GM20000 (cell line): ENCODE measurements around the gene SBF2.
"Not testable (repeated sequence)": the region's sequence is repeated elsewhere in the genome, so short reads cannot be mapped to it uniquely, and the experiment has no call there.

Source experiments
- DNase-seq: peaks from one replicate; pipeline ENCODE4 v3.0.0; 2012; ENCODE audit warnings: low spot score
- TF ChIP-seq, protein P1 (sequence below): IDR thresholded peaks from 2 replicates; pipeline ENCODE4 v1.5.1; 2012; ENCODE audit warnings: mild to moderate bottlenecking, control low read depth; ENCODE audit errors: extremely low read depth, missing control alignments

Gene SBF2

DNA sequence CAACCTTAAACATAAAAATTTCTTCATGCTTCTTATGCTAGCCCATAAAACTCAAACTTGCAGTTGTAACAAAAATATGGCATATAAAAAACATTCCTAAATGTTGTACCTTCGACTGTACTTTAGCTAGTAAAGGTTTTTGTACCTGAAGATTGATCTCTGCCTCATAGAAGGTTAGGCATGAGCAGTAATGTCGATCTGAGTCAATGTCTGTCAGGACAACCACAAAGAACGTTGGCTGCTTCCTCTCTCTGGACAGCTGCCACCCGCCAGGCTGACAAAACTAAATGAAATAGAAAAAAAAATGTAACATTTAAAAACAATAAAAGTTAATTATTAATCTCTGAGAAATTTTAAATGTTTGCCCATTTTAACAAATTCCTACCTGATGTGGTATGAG, 251.3 kb downstream of the SBF2 start:
- TF ChIP-seq, protein P1, sequence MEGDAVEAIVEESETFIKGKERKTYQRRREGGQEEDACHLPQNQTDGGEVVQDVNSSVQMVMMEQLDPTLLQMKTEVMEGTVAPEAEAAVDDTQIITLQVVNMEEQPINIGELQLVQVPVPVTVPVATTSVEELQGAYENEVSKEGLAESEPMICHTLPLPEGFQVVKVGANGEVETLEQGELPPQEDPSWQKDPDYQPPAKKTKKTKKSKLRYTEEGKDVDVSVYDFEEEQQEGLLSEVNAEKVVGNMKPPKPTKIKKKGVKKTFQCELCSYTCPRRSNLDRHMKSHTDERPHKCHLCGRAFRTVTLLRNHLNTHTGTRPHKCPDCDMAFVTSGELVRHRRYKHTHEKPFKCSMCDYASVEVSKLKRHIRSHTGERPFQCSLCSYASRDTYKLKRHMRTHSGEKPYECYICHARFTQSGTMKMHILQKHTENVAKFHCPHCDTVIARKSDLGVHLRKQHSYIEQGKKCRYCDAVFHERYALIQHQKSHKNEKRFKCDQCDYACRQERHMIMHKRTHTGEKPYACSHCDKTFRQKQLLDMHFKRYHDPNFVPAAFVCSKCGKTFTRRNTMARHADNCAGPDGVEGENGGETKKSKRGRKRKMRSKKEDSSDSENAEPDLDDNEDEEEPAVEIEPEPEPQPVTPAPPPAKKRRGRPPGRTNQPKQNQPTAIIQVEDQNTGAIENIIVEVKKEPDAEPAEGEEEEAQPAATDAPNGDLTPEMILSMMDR: no peak
- DNase-seq: no peak

DNA sequence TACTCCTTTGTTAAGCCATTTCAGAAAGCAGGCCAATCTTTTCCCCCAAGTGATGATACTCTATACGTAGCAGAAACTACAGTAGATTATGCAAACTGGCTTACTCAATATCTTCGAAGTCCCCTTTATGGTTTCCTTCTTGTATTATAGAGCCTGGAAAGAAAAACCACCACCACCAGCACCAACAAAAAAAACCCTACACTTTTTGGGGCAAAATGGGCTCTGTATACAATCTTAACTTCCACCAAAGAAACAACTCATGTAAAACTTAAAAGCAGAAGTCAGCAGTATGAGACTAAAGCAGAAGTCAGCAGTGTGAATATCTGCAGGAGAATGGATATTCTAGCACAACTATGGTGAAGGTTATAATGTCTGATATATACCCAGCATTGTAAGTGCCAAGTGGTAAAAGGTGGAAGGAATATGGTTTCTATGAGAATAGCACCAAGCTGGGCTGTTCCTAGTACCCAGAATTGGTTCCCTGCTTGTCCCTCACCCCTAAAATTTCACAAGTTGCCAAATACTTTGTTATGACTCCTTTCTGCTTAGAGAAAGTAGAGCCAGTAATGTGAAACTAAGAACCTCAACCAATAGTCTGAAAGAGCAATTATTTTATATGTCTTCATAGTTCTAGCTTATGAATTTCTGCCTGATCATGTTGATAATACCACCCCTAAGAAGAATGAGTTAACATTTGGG, 252.1 kb downstream of the SBF2 start:
- TF ChIP-seq, protein P1: no peak
- no peak for DNase-seq

DNA sequence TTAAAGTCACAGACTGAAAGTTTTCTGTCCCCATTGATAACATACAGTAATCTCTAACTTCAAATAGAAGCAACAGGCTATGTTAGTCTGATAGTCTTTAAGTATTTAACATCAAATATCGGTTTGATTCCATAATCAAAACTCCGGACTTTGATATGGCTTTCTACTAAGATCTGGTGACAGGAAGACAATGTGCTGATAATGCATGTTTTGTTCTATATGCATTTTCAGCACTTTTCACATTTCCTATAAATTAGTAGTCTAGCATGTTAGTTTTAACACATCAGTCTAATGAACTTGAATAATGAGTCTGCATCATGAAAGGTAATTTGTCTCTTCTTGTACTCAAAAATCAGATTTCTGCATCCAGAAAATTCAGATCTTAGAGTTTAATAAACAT, 252.7 kb downstream of the SBF2 start:
- TF ChIP-seq, protein P1: no peak
- no peak for DNase-seq

DNA sequence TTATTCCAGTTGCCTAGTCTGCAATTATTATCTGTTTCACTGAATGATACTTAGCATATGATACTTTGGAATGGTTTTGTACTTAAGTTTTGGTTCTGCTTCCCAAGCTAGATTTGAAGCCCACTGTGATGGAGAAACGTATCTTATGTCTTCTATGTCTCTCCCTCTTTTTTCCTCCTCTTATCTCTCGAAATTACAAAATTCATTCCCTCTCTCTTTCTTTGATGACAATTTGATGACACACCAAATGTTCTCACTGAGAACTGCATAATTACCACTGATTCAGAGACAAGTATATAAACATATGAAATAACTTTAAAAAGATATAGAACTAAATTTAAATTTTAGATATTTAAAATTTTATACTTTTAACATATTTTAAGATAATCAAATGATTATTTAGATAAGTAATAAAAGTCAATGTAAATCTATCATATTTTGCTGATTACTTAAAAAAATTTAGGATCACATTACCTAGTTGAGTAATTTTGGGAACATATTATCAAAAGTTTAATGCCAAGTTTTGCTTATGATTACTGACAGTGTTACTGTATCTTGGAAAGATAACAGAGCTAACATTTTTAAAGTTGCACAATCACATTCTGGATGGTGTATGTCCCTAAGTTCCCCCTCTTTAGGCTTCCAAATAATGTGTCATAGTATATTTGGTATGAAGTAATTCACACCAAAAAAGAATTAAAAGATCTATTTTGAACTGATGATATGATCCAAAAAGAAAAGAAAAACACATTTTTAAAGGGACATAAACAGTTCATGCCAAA, 255.3 kb downstream of the SBF2 start:
- no peak for DNase-seq
- TF ChIP-seq, protein P1: no peak

DNA sequence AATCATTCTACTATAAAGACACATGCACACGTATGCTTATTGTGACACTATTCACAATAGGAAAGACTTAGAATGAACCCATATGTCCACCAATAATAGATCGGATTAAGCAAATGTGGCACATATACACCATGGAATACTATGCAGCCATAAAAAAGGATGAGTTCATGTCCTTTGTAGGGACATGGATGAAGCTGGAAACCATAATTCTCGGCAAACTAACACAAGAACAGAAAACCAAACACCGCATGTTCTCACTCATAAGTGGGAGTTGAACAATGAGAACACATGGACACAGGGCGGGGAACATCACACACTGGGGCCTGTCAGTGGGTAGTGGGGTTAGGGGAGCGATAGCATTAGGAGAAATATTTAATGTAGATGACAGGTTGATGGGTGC, 258.1 kb downstream of the SBF2 start:
- DNase-seq: not testable (repeated sequence)

DNA sequence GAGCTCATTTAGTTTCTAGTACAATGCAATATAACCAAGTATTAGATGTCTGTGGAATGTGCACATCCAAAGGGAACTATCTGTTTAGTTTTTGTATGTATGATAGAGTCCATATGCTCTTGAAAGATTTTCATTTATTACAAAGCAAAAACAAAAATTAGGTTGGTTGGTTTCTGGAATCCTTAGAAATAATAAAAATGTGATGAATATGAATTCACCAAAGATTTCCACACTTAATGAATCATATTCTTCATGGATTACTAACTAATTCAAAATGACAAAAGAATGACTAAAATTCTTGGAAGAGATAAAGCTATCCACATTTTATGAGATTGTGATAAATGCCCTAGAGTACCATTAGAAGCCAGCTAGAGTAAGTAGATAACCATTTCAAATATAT, 261.1 kb downstream of the SBF2 start:
- no peak for DNase-seq
- TF ChIP-seq, protein P1: no peak

DNA sequence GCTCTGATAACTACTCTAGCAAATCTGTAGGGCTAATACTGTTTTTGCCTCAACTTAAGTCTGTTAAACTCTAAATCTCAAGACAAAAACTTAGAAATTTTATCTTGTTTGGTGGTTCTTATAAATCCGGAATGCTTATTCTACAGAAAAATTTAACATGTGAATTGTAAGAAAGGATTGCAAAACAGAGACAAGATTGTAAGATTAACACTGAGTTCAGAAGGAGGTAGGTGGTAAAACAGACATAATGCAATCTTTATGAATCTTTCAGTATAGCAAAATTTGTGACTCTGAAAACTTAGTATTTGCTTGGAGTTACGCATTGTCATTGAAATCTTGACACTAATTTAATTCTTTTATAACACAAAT, 263.9 kb downstream of the SBF2 start:
- DNase-seq: no peak

More for the DNA sequence above, 263.9 kb downstream of the SBF2 start:
- TF ChIP-seq, protein P1: no peak
